ENCODE measurements around the gene GPNMB. TPM values are rescaled to one million over a fixed set of nuclear protein-coding genes. Genes with fewer than 3 reads are reported as not detected.
A peak's percentile ranks its signal among the peaks of the same experiment; 100 is the strongest.

GPNMB gene
- polyA plus RNA-seq, 3 donors: 11.1 to 20.8 (median 12.0) TPM

GRCh38 chr7:23267357-23267756, 20.8 kb downstream of the GPNMB start:
- DNase-seq: no peak

- no peak for DNase-seq
Observed at GRCh38 chr7:23268167-23268566, 21.6 kb downstream of the GPNMB start.

- DNase-seq: no peak
Observed at GRCh38 chr7:23268746-23269145, 22.2 kb downstream of the GPNMB start.

- no peak for DNase-seq
Observed at GRCh38 chr7:23272275-23272674, 25.7 kb downstream of the GPNMB start.

- peak; percentile 65 for DNase-seq
Observed at GRCh38 chr7:23273141-23273599, 26.6 kb downstream of the GPNMB start.

GRCh38 chr7:23275912-23276311, 29.3 kb downstream of the GPNMB start:
- DNase-seq: no peak

- no peak for DNase-seq
Observed at GRCh38 chr7:23276376-23276775, 29.8 kb downstream of the GPNMB start.

- DNase-seq: no peak
Observed at GRCh38 chr7:23276947-23277346, 30.4 kb downstream of the GPNMB start.

- DNase-seq: peak; percentile 65
Observed at GRCh38 chr7:23277359-23277989, 30.9 kb downstream of the GPNMB start.

- no peak for DNase-seq
Observed at GRCh38 chr7:23279819-23280525, 33.4 kb downstream of the GPNMB start.

GRCh38 chr7:23283086-23283485, 36.5 kb downstream of the GPNMB start:
- DNase-seq: no peak

GRCh38 chr7:23284871-23285270, 38.3 kb downstream of the GPNMB start:
- DNase-seq: no peak

GRCh38 chr7:23285657-23286646, 39.4 kb downstream of the GPNMB start:
- DNase-seq: no peak

GRCh38 chr7:23287612-23288011, 41.0 kb downstream of the GPNMB start:
- no peak for DNase-seq

- DNase-seq: no peak
Observed at GRCh38 chr7:23290993-23291392, 44.4 kb downstream of the GPNMB start.

- DNase-seq: no peak
Observed at GRCh38 chr7:23291957-23292560, 45.5 kb downstream of the GPNMB start.

GRCh38 chr7:23292623-23293022, 46.0 kb downstream of the GPNMB start:
- DNase-seq: no peak

- no peak for DNase-seq
Observed at GRCh38 chr7:23293500-23294073, 47.0 kb downstream of the GPNMB start.

GRCh38 chr7:23294549-23295400, 48.2 kb downstream of the GPNMB start:
- no peak for DNase-seq

GRCh38 chr7:23295401-23295697, 48.8 kb downstream of the GPNMB start:
- no peak for DNase-seq
